Fibroblast of pulmonary artery (primary cell): Measurements from ENCODE around the gene DDX17.
"Not testable (repeated sequence)": the region's sequence is repeated elsewhere in the genome, so short reads cannot be mapped to it uniquely, and the experiment has no call there.

ENCODE experiments used
- DNase-seq: peaks from one replicate; pipeline ENCODE4 v3.0.0-alpha.2; 2010; ENCODE audit warnings: low read depth
- H3K4me3 ChIP-seq: replicated peaks from 2 replicates; pipeline ENCODE4 v1.5.1; 2011; ENCODE audit warnings: low read depth, mild to moderate bottlenecking, control low read depth, low read length, moderate library complexity
- CTCF ChIP-seq: IDR thresholded peaks from 2 replicates; pipeline ENCODE4 v1.5.1; 2011; ENCODE audit warnings: mild to moderate bottlenecking, control low read depth, low read length, inconsistent platforms; ENCODE audit errors: missing control alignments

DDX17 gene

GRCh38 chr22:38474003-38474607, 32.0 kb downstream of the DDX17 start:
- no peak overlapping the region for H3K4me3 ChIP-seq
- TF ChIP-seq CTCF: no peak
- DNase-seq: no peak

GRCh38 chr22:38471237-38471636, 34.9 kb downstream of the DDX17 start:
- no peak overlapping the region for H3K4me3 ChIP-seq
- TF ChIP-seq CTCF: no peak
- DNase-seq: no peak

GRCh38 chr22:38470179-38470578, 35.9 kb downstream of the DDX17 start:
- not testable (repeated sequence) for H3K4me3 ChIP-seq, DNase-seq

- no peak for TF ChIP-seq CTCF
- DNase-seq: no peak
- H3K4me3 ChIP-seq: peak overlapping the region; percentile 79
Observed at GRCh38 chr22:38469306-38469781, 36.8 kb downstream of the DDX17 start.

GRCh38 chr22:38468443-38469305, 37.4 kb downstream of the DDX17 start:
- peak overlapping the region; percentile 79 for H3K4me3 ChIP-seq
- peak; percentile 19 for TF ChIP-seq CTCF
- DNase-seq: no peak

GRCh38 chr22:38467904-38468442, 38.1 kb downstream of the DDX17 start, which contains the start of gene KDELR3:
Gene KDELR3, plus strand, starts transcription at chr22:38468096. Its CDS starts 138 bp downstream, at chr22:38468234.
- DNase-seq: peak; percentile 74
- H3K4me3 ChIP-seq: peak within 1 kb of the TSS; percentile 79
- TF ChIP-seq CTCF: no peak

GRCh38 chr22:38467438-38467903, 38.6 kb downstream of the DDX17 start:
- no peak for TF ChIP-seq CTCF
- no peak for DNase-seq
- peak overlapping the region; percentile 56 for H3K4me3 ChIP-seq
